Subcutaneous adipose tissue (tissue), 4 donors: ENCODE data around the gene GEMIN8. TPM values are rescaled to one million over a fixed set of nuclear protein-coding genes. Genes with fewer than 3 reads are reported as not detected.

Experiments used
- CTCF ChIP-seq: fragments of 450-650 bp; IDR thresholded peaks from one replicate; pipeline ENCODE4 v1.5.1; 2016; ENCODE audit warnings: low read depth, mild to moderate bottlenecking, control low read depth, antibody characterized with exemption, moderate library complexity
- total RNA-seq, 4 donors: library from RNA; depleted of rRNA; stranded (reverse); fragments of >200 nt; gene quantifications; one replicate each; pipeline ENCODE4 v1.1.0, GENCODE V29; 2016

GEMIN8 gene, protein sequence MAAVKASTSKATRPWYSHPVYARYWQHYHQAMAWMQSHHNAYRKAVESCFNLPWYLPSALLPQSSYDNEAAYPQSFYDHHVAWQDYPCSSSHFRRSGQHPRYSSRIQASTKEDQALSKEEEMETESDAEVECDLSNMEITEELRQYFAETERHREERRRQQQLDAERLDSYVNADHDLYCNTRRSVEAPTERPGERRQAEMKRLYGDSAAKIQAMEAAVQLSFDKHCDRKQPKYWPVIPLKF
- total RNA-seq = 10 to 100 TPM; 13.2 to 28.7 (median 22.5) TPM

GRCh38 chrX:14029425-14030173 is at the start of gene GEMIN8:
Gene GEMIN8 (minus strand): TSS chrX:14029892. CDS start chrX:14021478, 8,414 bp downstream.
- TF ChIP-seq CTCF = no peak

DNA sequence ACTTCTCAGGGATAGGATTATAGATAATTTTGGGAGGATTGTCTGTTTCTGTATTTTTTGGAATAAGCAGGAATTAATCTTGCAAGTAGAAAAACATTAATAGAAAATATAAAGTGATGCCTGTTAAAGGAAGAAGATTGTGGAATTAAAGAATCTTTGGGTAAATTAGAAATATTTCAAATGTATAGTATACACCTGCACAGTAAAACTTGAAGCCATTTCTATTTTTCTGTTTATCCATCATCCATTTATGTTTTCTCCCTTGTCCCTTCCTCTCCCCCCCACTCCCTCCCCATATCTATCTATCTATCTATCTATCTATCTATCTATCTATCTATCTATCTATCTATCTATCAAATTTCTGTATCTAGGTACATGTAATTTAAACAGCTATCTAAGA is 46.9 kb upstream of the GEMIN8 start:
- no peak for TF ChIP-seq CTCF

GRCh38 chrX:14073556-14073955 is 43.9 kb upstream of the GEMIN8 start:
- no peak for TF ChIP-seq CTCF

DNA sequence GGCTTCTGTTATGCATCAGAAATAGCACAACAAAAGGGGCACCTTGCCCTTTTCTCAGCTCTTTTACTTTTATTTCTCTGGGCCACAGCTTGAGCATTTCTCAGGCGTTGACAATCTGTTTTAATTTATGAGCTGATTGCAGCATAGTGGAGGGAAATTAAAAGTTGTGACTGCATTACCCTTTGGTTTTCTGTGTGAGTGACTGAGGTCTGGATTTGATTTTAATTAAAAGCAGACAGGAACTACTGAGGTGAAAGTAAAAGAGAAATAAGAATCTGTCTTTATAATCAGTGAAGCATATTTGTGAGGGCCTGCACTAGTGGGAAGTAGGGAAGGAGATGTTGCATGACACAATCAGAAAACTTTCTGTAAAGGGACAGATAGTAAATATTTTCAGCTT is 43.4 kb upstream of the GEMIN8 start:
- no peak for TF ChIP-seq CTCF

DNA sequence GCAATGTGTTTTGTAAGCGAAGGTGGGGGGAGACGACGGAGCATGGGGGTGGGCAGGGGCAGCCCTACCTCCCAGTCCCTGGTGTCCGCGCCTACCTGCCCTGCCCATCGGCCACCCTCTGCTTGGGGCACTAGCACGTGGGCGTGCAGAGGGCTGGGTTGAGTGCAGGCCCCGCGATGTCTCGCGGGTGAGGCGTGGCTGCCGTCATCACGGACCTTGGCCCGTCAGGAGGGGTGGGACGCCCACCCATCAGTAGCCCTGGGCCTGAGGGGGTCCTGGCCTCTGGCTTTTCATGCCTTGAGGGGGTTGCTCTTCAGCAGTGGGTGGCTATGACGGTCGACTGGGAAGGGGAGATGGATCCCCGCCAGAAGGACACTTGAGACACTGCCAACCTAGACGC is 36.1 kb upstream of the GEMIN8 start:
- no peak for TF ChIP-seq CTCF

- no peak for TF ChIP-seq CTCF
Measured at GRCh38 chrX:14064626-14065432, 35.1 kb upstream of the GEMIN8 start.

- TF ChIP-seq CTCF = no peak
Measured at GRCh38 chrX:14062524-14062923, 32.8 kb upstream of the GEMIN8 start.
